Peyer's patch (tissue), 4 donors: Measurements from ENCODE around the gene PRF1.

Experiments
- CTCF ChIP-seq, 6 experiments: fragments of 450-650 bp in 4 of 6; fragments of 200-600 bp in 2 of 6; sonication (generic) in 1 of 6; IDR thresholded peaks; one replicate each; pipeline ENCODE4 v1.5.1; 2017 to 2019; ENCODE audit warnings: antibody characterized with exemption in 6 of 6, mild to moderate bottlenecking in 3 of 6, moderate library complexity in 1 of 6
- POLR2A ChIP-seq, 2 donors: fragments of 450-650 bp; IDR thresholded peaks; one replicate each; pipeline ENCODE4 v1.5.1; 2017; ENCODE audit warnings: antibody characterized with exemption in 2 of 2, mild to moderate bottlenecking in 2 of 2, moderate library complexity in 2 of 2

GRCh38 chr10:70575486-70575873 is 27.1 kb downstream of the PRF1 start:
- TF ChIP-seq CTCF (IDR thresholded peaks at IDR 0.05) (no peak), POLR2A (IDR thresholded peaks at IDR 0.05) (no peak)
